Stimulated activated CD8-positive, alpha-beta memory T cell treated with anti-CD3 and anti-CD28 coated beads, Interleukin-7, amount 100 ng/mL, for 4 hours (primary cell): ENCODE data around the gene CHST5.
"Not testable (repeated sequence)": the region's sequence is repeated elsewhere in the genome, so short reads cannot be mapped to it uniquely, and the experiment has no call there.

ENCODE experiments used
- DNase-seq, 2 donors: peaks; one replicate each; pipeline ENCODE4 v3.0.0-alpha.2; 2020; ENCODE audit warnings: low read depth in 2 of 2

The CHST5 gene

GRCh38 chr16:75506107-75506506 is 29.8 kb downstream of the CHST5 start:
- DNase-seq: no peak

- DNase-seq: no peak
Observed at GRCh38 chr16:75503801-75504200, 32.1 kb downstream of the CHST5 start.

DNA sequence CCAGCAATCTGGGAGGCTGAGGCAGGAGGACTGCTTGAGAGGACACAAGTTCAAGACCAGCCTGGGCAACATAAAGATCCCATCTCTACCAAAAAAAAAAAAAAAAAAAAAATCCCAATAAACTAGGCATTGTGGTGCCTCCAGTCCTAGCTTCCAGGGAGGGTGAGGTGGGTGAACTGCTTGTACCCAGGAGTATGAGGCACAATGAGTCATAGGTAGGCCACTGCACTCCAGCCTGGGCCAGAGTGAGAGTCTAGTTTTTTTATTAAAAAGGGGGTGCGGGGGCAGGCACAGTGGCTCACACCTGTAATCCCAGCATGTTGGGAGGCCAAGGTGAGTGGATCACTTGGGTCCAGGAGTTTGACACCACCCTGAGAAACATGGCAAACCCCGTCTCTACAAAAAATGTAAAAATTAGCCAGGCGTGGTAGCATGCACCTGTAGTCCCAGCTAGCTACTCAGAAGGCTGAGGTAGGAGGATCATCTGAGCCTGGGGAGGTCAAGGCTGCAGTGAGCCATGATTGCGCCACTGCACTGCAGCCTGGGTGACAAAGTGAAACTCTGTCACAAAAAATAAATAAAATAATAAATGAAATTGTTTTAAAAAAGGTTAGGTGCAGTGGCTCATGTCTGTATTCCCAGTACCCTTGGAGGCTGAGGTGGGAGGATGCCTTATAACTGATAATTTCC is 32.8 kb downstream of the CHST5 start:
- DNase-seq: no peak

- DNase-seq: not testable (repeated sequence)
Observed at GRCh38 chr16:75501820-75502219, 34.1 kb downstream of the CHST5 start.

DNA sequence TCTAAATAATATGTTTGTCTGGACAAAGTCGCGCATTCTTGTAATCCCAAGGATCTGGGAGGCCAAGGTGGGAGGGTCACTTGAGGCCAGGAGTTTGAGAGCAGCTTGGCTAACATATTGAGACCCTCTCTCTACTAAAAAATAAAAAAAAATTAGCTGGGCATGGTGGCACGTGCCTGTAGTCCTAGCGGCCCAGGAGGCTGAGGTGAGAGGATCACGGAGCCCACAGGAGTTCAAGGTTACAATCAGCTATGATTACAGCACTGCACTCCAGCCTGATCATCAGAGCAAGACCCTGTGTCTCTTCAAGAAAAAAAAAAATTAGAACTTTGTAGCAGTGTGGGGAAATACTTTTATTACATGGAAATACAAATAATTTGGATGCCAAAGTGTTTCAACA is 34.5 kb downstream of the CHST5 start:
- DNase-seq: no peak

GRCh38 chr16:75498605-75499322 is 37.1 kb downstream of the CHST5 start:
- not testable (repeated sequence) for DNase-seq

GRCh38 chr16:75497558-75497957 is 38.4 kb downstream of the CHST5 start:
- no peak for DNase-seq

- DNase-seq: peak in 1 of 2 donors; percentile 5
Observed at GRCh38 chr16:75495076-75495674, 40.7 kb downstream of the CHST5 start, which contains the start of gene CHST6. TSS of gene CHST6 (minus strand) at chr16:75495441. CDS start at chr16:75479828, 15,613 bp downstream.

GRCh38 chr16:75494661-75495075 is 41.2 kb downstream of the CHST5 start:
- no peak for DNase-seq

DNA sequence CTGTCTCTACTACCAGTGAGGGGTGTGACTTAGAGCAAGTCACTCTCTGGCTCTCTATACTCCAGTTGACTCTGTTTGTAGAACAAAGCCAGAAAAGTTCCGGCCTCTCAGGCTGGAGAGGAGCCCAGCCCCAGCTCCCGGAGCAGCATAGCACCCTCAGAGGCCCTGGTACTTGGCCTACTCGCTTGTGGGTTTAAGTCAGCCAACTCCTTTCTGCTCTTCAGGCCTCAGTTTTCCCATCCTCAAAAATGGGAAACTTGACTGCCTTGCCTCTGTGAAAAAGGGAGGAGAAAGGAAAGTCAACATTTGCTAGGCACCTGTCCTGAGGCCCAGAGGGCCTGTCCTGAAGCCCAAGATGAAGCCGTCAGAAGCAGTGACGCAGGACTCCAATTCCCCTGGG is 41.7 kb downstream of the CHST5 start:
- no peak for DNase-seq

DNA sequence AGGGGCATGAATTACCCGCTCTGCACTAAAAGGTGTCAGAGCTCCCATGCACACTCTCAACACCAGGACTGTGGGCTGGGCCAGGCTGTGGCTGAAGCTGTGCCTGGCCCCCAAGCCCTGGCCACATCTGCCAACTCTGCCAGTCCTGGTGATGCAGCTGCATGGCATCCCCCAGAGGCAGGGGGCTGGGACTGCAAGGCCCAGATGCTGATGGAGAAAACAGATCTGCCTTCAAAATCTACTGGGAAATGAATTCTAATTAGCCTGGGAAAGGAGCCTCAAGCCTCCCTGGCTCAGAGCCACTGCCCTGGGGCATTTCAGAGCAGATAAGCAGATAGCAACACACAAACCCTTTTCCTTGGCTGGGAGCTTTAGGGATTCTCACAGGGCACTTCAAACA is 44.0 kb downstream of the CHST5 start:
- DNase-seq: no peak

GRCh38 chr16:75488322-75488721 is 47.6 kb downstream of the CHST5 start:
- DNase-seq: no peak

DNA sequence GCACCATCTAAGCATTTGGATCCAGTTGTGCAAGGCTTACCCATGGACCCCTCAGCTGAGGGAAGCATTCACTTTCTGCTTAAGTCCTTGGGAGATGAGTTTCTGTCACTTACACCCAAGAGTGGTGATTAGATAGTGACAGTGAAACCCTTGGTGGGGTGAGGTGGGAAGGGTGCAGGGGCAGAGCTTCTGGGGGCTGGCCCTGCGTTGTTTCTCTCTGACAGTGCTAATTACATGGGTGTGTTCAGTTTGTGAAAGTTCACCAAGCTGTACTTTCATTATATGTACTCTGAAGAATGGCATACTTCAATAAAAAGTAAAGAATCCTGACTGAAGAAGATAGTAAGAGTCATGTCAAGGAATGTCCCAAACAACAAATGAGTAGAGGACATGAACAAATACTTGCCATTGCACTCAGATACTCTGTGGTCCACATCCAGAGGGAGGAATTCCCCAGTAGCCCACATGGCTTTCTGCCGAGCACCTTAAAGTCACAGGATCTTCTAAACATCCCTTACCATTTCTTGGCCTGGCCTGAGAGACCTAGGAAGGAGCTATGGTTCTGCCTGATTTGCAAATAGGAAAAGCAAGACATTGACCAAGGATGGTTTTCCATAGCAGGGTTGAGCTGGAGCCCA is 49.1 kb downstream of the CHST5 start:
- no peak for DNase-seq

- no peak for DNase-seq
Observed at GRCh38 chr16:75486014-75486675, 49.8 kb downstream of the CHST5 start.

DNA sequence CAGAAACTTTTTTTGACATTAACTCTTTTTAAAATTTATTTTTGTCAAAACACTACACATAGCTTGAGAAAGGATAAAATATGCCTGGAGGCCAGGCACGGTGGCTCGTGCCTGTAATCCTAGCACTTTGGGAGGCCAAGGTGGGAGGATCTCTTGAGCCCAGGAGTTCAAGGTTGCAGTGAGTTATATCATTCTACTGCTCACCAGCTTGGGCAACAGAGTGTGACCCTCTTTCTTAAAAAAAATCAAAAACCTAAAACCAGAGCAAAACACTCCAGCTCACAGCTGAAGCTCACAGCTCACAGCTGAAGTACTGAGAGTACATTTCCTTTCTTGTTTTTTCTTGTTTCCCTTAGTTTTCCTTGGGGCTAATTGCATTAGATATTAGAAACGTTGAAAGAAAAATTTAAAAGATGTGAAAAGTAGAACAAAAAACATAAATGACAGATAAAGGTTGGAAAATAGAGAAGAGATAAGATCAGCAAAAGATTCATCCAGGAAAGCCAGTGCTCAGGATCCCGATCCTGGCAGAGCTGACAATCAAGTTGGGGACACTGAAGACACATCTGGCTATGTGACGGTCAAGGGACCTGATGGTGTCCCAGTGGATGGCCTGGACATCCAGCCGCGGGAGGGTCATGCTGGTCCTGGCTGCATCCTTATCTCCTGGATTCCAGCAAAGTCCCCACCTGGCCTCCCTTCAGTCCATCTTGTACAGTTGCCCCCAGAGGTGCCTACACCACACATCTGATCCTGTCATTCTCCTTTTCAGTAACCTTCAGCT is 50.5 kb downstream of the CHST5 start:
- no peak for DNase-seq

DNA sequence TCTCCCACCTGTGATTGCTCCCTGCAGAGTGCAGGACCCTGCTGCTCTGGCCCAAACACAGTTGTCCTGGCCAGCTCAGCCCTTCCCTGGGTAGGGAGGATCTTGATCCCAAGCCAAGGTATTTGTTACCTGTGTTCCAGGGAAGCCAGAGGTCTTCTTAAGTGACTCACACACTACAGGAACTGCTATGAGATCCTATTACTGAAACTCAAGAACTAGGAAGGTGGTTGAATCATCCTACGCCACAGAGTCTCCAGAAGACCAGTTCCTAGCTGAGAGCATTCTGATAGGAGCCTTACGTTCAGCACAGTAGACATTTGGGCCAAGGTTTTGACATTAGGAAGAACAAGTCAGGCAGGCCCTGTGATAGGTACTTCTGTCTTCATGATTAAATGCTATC is 52.7 kb downstream of the CHST5 start:
- DNase-seq: no peak

DNA sequence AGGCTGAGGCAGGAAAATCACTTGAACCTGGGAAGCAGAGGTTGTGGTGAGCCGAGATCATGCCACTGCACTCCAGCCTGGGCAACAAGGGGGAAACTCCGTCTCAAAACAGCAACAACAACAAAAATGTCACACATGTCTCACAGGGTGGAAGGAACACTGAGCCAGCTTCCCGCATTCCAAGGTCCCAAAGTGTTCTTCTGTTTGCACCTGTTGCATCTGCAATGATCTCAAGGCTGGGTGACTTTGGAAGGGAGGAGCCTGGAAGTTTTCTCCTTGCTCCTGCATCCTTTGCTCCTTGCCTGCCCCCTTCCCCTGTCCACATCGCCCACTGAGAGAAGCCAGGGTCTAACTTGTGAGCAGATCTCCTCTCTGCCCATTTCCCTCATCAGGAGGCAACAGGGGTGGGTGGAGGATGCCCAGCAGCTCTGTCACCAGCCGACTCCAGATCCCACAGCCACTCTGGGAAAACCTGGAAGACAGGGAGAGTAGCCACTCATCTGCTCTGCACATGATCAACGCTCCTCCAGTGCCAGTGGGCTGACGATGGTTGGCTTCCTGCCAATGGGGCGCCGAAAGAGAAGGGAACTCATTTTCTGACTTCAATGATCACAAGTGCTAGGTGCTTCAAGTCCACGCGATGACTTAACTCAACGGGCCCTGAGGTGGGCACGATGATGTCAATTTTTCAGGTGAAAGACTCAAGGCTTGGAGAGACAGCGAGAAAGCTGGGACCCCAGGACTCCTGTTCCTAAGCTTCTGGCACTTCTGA is 53.3 kb downstream of the CHST5 start:
- DNase-seq: no peak

- DNase-seq: no peak
Observed at GRCh38 chr16:75481475-75481874, 54.4 kb downstream of the CHST5 start.

DNA sequence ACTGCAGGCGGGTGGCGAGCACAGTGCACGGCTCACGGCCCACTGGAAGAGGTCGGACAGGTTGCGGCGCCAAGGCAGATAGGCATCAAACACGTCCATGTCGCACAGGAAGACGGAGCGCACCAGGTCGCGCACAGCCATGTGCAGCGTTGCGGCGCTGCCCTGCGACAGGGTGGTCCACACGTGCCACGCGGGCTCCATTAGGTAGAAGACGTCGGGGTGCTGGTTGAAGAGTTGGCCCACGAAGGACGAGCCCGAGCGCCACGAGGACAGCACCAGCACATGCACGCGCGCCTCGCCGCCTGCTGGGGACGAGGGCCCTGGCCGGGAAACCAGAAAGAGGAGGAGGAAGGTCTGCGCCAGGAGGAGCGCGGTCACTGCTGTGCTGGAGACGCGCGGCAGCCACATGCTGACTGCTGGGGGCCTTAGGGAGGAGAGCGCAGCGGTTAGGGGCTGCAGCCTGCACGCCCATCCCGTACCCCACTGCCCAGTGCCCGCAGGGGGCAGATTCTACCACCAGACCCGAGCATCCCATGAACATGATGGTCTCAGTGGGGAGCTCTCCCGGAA is 56.4 kb downstream of the CHST5 start:
- DNase-seq: no peak
